CD4-positive, alpha-beta memory T cell (primary cell): ENCODE measurements around the gene TMEM138. TPM values are rescaled to one million over a fixed set of nuclear protein-coding genes. Genes with fewer than 3 reads are reported as not detected.

ENCODE experiments used
- CTCF ChIA-PET: fragments of 350-600 bp; sonication (Branson Sonifier 250); formaldehyde crosslinking; loops from one replicate; lab custom pipeline; 2021; ENCODE audit warnings: inconsistent platforms; ENCODE audit not compliant: partially characterized antibody; lab: Charles Lee
- POLR2A ChIA-PET: fragments of 350-600 bp; sonication (Branson Sonifier 250); formaldehyde crosslinking; loops from one replicate; lab custom pipeline; 2021; ENCODE audit not compliant: partially characterized antibody; lab: Charles Lee
- DNase-seq, 5 donors: peaks; one replicate each; pipeline versions ENCODE4 v3.0.0 to v3.0.0-alpha.2; 2020 to 2022; ENCODE audit warnings: mixed read lengths in 1 of 5
- H3K27ac ChIP-seq: one replicate; pipeline ENCODE4 v1.7.0; 2013; ENCODE audit warnings: low read depth, low read length
- H3K27me3 ChIP-seq: 2 replicates; pipeline ENCODE4 v1.7.0; 2013; ENCODE audit warnings: mild to moderate bottlenecking, low read length, moderate library complexity; ENCODE audit not compliant: insufficient read depth
- H3K36me3 ChIP-seq: 2 replicates; pipeline ENCODE4 v1.7.0; 2013; ENCODE audit warnings: mild to moderate bottlenecking, low read length, moderate library complexity; ENCODE audit not compliant: insufficient read depth
- H3K4me1 ChIP-seq: 2 replicates; pipeline ENCODE4 v1.7.0; 2013; ENCODE audit warnings: mild to moderate bottlenecking, low read length, moderate library complexity; ENCODE audit not compliant: insufficient read depth
- H3K4me3 ChIP-seq, 2 donors: one replicate each; pipeline ENCODE4 v1.7.0; 2013; ENCODE audit warnings: low read length in 2 of 2, mild to moderate bottlenecking in 1 of 2
- H3K9me3 ChIP-seq, 2 donors: one replicate each; pipeline ENCODE4 v1.7.0; 2013; ENCODE audit warnings: low read length in 2 of 2, control low read depth in 1 of 2; ENCODE audit not compliant: control insufficient read depth in 1 of 2
- H3K27ac Mint-ChIP-seq, 7 donors: one replicate each; pipeline ENCODE4 v1.8.0; 2020 to 2021; ENCODE audit warnings: mixed read lengths in 7 of 7, mild to moderate bottlenecking in 6 of 7, inconsistent platforms in 3 of 7, moderate library complexity in 3 of 7
- H3K27me3 Mint-ChIP-seq, 2 donors: one replicate each; pipeline ENCODE4 v1.8.0; 2020 to 2021; ENCODE audit warnings: mixed read lengths in 2 of 2
- H3K36me3 Mint-ChIP-seq, 2 donors: one replicate each; pipeline ENCODE4 v1.8.0; 2020 to 2021; ENCODE audit warnings: mixed read lengths in 2 of 2, inconsistent platforms in 1 of 2, mild to moderate bottlenecking in 1 of 2
- H3K4me1 Mint-ChIP-seq, 4 donors: one replicate each; pipeline ENCODE4 v1.8.0; 2020 to 2021; ENCODE audit warnings: mixed read lengths in 4 of 4, mild to moderate bottlenecking in 1 of 4
- H3K4me3 Mint-ChIP-seq, 8 donors: one replicate each; pipeline ENCODE4 v1.8.0; 2020 to 2021; ENCODE audit warnings: mixed read lengths in 8 of 8, mild to moderate bottlenecking in 7 of 8, moderate library complexity in 6 of 8, inconsistent platforms in 3 of 8
- H3K9me3 Mint-ChIP-seq, 8 donors: one replicate each; pipeline ENCODE4 v1.8.0; 2020 to 2021; ENCODE audit warnings: mixed read lengths in 8 of 8, mild to moderate bottlenecking in 5 of 8, inconsistent platforms in 3 of 8, moderate library complexity in 1 of 8
- intact Hi-C: fragments of 100-400 bp; cut with micrococcal nuclease; formaldehyde crosslinking; loops from one replicate; pipeline ENCODE4 v1.15.1; 2023
- polyA plus RNA-seq, 2 donors: library from polyadenylated mRNA; unstranded; fragments of 300-500 nt; fragmentation: Illumina TruSeq; gene quantifications; one replicate each; pipeline ENCODE4 v1.2.3, GENCODE V29; 2021
- total RNA-seq, 2 experiments: library from RNA; stranded (reverse); gene quantifications; one replicate each; pipeline ENCODE4 v1.2.3, GENCODE V29; 2021

Gene TMEM138
- total and polyA plus RNA-seq, 4 experiments from 2014 or later, result 49.0 to 62.5 (median 60.2) TPM

- H3K9me3 ChIP-seq, result no peaks in the 10 kb centered on the region
- intact Hi-C loops, result no loop called here
- no peak for DNase-seq
- Mint-ChIP-seq H3K27me3 (no peaks in the 10 kb centered on the region), H3K27ac (peak overlapping the region in 2 of 7 donors; percentile 35 to 43), H3K4me1 (peaks cover 0 to 4% (median 1%) of the 10 kb centered on the region in 4 donors), H3K36me3 (peaks cover 33 to 75% of the 10 kb centered on the region in 2 donors), H3K4me3 (no peak overlapping the region), H3K9me3 (no peaks in the 10 kb centered on the region)
- no peaks in the 10 kb centered on the region for H3K4me1 ChIP-seq
- peaks cover 64% of the 10 kb centered on the region for H3K36me3 ChIP-seq
- H3K27ac ChIP-seq, result no peak overlapping the region
- H3K27me3 ChIP-seq, result no peaks in the 10 kb centered on the region
- ChIA-PET POLR2A (no interaction called here), CTCF (interaction anchor here (1.2 kb wide), 1 partner anchor 12 kb away, joined by 3 read pairs; the partner anchor contains the start of gene TMEM216)
- no peak overlapping the region for H3K4me3 ChIP-seq
Observed at GRCh38 chr11:61404103-61404502, 41.9 kb downstream of the TMEM138 start.

GRCh38 chr11:61404641-61405040 is 42.5 kb downstream of the TMEM138 start:
- CTCF ChIA-PET, result no interaction called here
- H3K36me3 Mint-ChIP-seq, result peaks cover 33 to 78% of the 10 kb centered on the region in 2 donors
- H3K36me3 ChIP-seq, result peaks cover 65% of the 10 kb centered on the region

GRCh38 chr11:61406067-61406466 is 43.9 kb downstream of the TMEM138 start:
- peaks cover 76% of the 10 kb centered on the region for H3K36me3 ChIP-seq
- H3K27ac ChIP-seq, result no peak overlapping the region
- Mint-ChIP-seq H3K4me3 (no peak overlapping the region), H3K36me3 (peaks cover 44 to 83% of the 10 kb centered on the region in 2 donors), H3K4me1 (peaks cover 0 to 4% (median 1%) of the 10 kb centered on the region in 4 donors), H3K27ac (no peak overlapping the region), H3K9me3 (no peaks in the 10 kb centered on the region), H3K27me3 (no peaks in the 10 kb centered on the region)
- H3K27me3 ChIP-seq, result no peaks in the 10 kb centered on the region
- no peaks in the 10 kb centered on the region for H3K4me1 ChIP-seq
- POLR2A ChIA-PET, result interaction anchor here (0.8 kb wide), 1 partner anchor 20 kb away, joined by 3 read pairs; no protein-coding TSS in a partner anchor
- H3K4me3 ChIP-seq, result no peak overlapping the region
- intact Hi-C loops, result no loop called here
- CTCF ChIA-PET, result interaction anchor here (3.4 kb wide), 1 partner anchor 20 kb away, joined by 14 read pairs; no protein-coding TSS in a partner anchor
- no peaks in the 10 kb centered on the region for H3K9me3 ChIP-seq
- DNase-seq, result no peak

More at GRCh38 chr11:61404641-61405040, 42.5 kb downstream of the TMEM138 start:
- H3K27me3 Mint-ChIP-seq, result no peaks in the 10 kb centered on the region
- no peaks in the 10 kb centered on the region for H3K9me3 Mint-ChIP-seq
- Histone ChIP-seq H3K4me3 (no peak overlapping the region), H3K9me3 (no peaks in the 10 kb centered on the region), H3K4me1 (no peaks in the 10 kb centered on the region), H3K27me3 (no peaks in the 10 kb centered on the region), H3K27ac (no peak overlapping the region)
- intact Hi-C loops, result no loop called here
- no peak overlapping the region for H3K4me3 Mint-ChIP-seq
- DNase-seq, result no peak
- peak overlapping the region in 5 of 7 donors; percentile 24 to 72 (median 55) for H3K27ac Mint-ChIP-seq
- H3K4me1 Mint-ChIP-seq, result peaks cover 0 to 4% (median 1%) of the 10 kb centered on the region in 4 donors
- POLR2A ChIA-PET, result interaction anchor here (0.7 kb wide), 1 partner anchor 25 kb away, joined by 3 read pairs; the partner anchor contains the start of genes CPSF7 and SDHAF2

- Mint-ChIP-seq H3K4me3 (no peak overlapping the region), H3K36me3 (peaks cover 53 to 87% of the 10 kb centered on the region in 2 donors), H3K9me3 (no peaks in the 10 kb centered on the region), H3K4me1 (peaks cover 0 to 4% (median 1%) of the 10 kb centered on the region in 4 donors), H3K27ac (peak overlapping the region in 2 of 7 donors; percentile 2 to 28), H3K27me3 (no peaks in the 10 kb centered on the region)
- POLR2A ChIA-PET, result interaction anchor here (0.8 to 1.0 kb wide), 3 partner anchors 15 to 22 kb away, joined by 3 read pairs; partner anchors contain the start of genes CPSF7 and TMEM216
- intact Hi-C loops, result no loop called here
- Histone ChIP-seq H3K4me1 (no peaks in the 10 kb centered on the region), H3K4me3 (no peak overlapping the region), H3K36me3 (peaks cover 85% of the 10 kb centered on the region), H3K27me3 (no peaks in the 10 kb centered on the region), H3K9me3 (no peaks in the 10 kb centered on the region), H3K27ac (no peak overlapping the region)
- no peak for DNase-seq
- CTCF ChIA-PET, result interaction anchor here (3.4 kb wide), 1 partner anchor 21 kb away, joined by 14 read pairs; no protein-coding TSS in a partner anchor
Observed at GRCh38 chr11:61406991-61407728, 45.0 kb downstream of the TMEM138 start.

GRCh38 chr11:61411589-61411988 is 49.4 kb downstream of the TMEM138 start:
- H3K27me3 Mint-ChIP-seq, result no peaks in the 10 kb centered on the region
- intact Hi-C loops, result no loop called here
- Histone ChIP-seq H3K27ac (no peak overlapping the region), H3K27me3 (no peaks in the 10 kb centered on the region), H3K4me3 (no peak overlapping the region), H3K4me1 (no peaks in the 10 kb centered on the region), H3K36me3 (peaks cover 84% of the 10 kb centered on the region), H3K9me3 (no peaks in the 10 kb centered on the region)
- peak overlapping the region in 3 of 7 donors; percentile 16 to 44 (median 25) for H3K27ac Mint-ChIP-seq
- no peak overlapping the region for H3K4me3 Mint-ChIP-seq
- peaks cover 1 to 11% (median 7%) of the 10 kb centered on the region in 4 donors for H3K4me1 Mint-ChIP-seq
- DNase-seq, result no peak
- ChIA-PET POLR2A (no interaction called here), CTCF (interaction anchor here (0.6 kb wide), 1 partner anchor 26 kb away, joined by 3 read pairs; no protein-coding TSS in a partner anchor)
- peaks cover 63 to 85% of the 10 kb centered on the region in 2 donors for H3K36me3 Mint-ChIP-seq
- no peaks in the 10 kb centered on the region for H3K9me3 Mint-ChIP-seq

- POLR2A ChIA-PET, result interaction anchor here (0.6 kb wide), 1 partner anchor 115 kb away, joined by 3 read pairs; no protein-coding TSS in a partner anchor
- no peaks in the 10 kb centered on the region for H3K4me1 ChIP-seq
- Mint-ChIP-seq H3K27ac (peak overlapping the region in 4 of 7 donors; percentile 1 to 75 (median 39)), H3K27me3 (no peaks in the 10 kb centered on the region), H3K9me3 (no peaks in the 10 kb centered on the region), H3K4me1 (peaks cover 4 to 29% (median 14%) of the 10 kb centered on the region in 4 donors), H3K4me3 (no peak overlapping the region), H3K36me3 (peaks cover 58 to 88% of the 10 kb centered on the region in 2 donors)
- no peak overlapping the region for H3K27ac ChIP-seq
- no peaks in the 10 kb centered on the region for H3K27me3 ChIP-seq
- CTCF ChIA-PET, result interaction anchor here (1.5 kb wide), 1 partner anchor 28 kb away, joined by 3 read pairs; no protein-coding TSS in a partner anchor
- no peaks in the 10 kb centered on the region for H3K9me3 ChIP-seq
- peaks cover 86% of the 10 kb centered on the region for H3K36me3 ChIP-seq
- intact Hi-C loops, result no loop called here
- H3K4me3 ChIP-seq, result no peak overlapping the region
- DNase-seq, result no peak
Observed at GRCh38 chr11:61413496-61413895, 51.3 kb downstream of the TMEM138 start.

- H3K9me3 Mint-ChIP-seq, result no peaks in the 10 kb centered on the region
- peak overlapping the region in 5 of 7 donors; percentile 21 to 88 (median 37) for H3K27ac Mint-ChIP-seq
- ChIA-PET POLR2A (no interaction called here), CTCF (interaction anchor here (1.5 kb wide), 1 partner anchor 29 kb away, joined by 3 read pairs; no protein-coding TSS in a partner anchor)
- peak overlapping the region in 1 of 8 donors; percentile 18 for H3K4me3 Mint-ChIP-seq
- no peak overlapping the region for H3K4me3 ChIP-seq
- H3K9me3 ChIP-seq, result no peaks in the 10 kb centered on the region
- no peaks in the 10 kb centered on the region for H3K27me3 Mint-ChIP-seq
- H3K27me3 ChIP-seq, result no peaks in the 10 kb centered on the region
- H3K4me1 Mint-ChIP-seq, result peaks cover 4 to 35% (median 14%) of the 10 kb centered on the region in 4 donors
- peaks cover 56 to 88% of the 10 kb centered on the region in 2 donors for H3K36me3 Mint-ChIP-seq
- peaks cover 85% of the 10 kb centered on the region for H3K36me3 ChIP-seq
- H3K4me1 ChIP-seq, result no peaks in the 10 kb centered on the region
- no peak overlapping the region for H3K27ac ChIP-seq
- no peak for DNase-seq
- intact Hi-C loops, result no loop called here
Observed at GRCh38 chr11:61414547-61414946, 52.4 kb downstream of the TMEM138 start.
